Smooth muscle cell (in vitro differentiated cells): ENCODE data around the gene ZDHHC24. TPM values are rescaled to one million over a fixed set of nuclear protein-coding genes. Genes with fewer than 3 reads are reported as not detected.

Experiments used
- DNase-seq: peaks from one replicate; lab custom pipeline; 2025; ENCODE audit not compliant: unreplicated experiment; lab: John Stamatoyannopoulos, UW
- H2AFZ ChIP-seq: fragments of 200-600 bp; sonication (generic); 2 replicates; pipeline ENCODE4 v1.6.0; 2016; ENCODE audit warnings: antibody characterized with exemption, low read depth, mild to moderate bottlenecking
- H3F3A ChIP-seq: fragments of 200-600 bp; sonication (generic); 2 replicates; pipeline ENCODE4 v1.6.0; 2017; ENCODE audit warnings: antibody characterized with exemption, low read depth
- H3K27ac ChIP-seq: fragments of 200-600 bp; sonication (generic); 2 replicates; pipeline ENCODE4 v1.5.1; 2016; ENCODE audit warnings: low read depth, mild to moderate bottlenecking
- H3K27me3 ChIP-seq: fragments of 200-600 bp; sonication (generic); 2 replicates; pipeline ENCODE4 v1.6.1; 2016; ENCODE audit warnings: low read depth, mild to moderate bottlenecking
- H3K36me3 ChIP-seq: fragments of 200-600 bp; sonication (generic); 2 replicates; pipeline ENCODE4 v1.5.1; 2016; ENCODE audit warnings: low read depth
- H3K4me1 ChIP-seq: fragments of 200-600 bp; sonication (generic); 2 replicates; pipeline ENCODE4 v1.5.1; 2016; ENCODE audit warnings: low read depth
- H3K4me2 ChIP-seq: fragments of 200-600 bp; sonication (generic); 2 replicates; pipeline ENCODE4 v1.6.0; 2016; ENCODE audit warnings: mild to moderate bottlenecking
- H3K4me3 ChIP-seq: fragments of 200-600 bp; sonication (generic); 2 replicates; pipeline ENCODE4 v1.5.1; 2016; ENCODE audit warnings: mild to moderate bottlenecking
- H3K79me2 ChIP-seq: fragments of 200-600 bp; sonication (generic); 2 replicates; pipeline ENCODE4 v1.6.0; 2016; ENCODE audit warnings: low read depth, mild to moderate bottlenecking
- H3K9ac ChIP-seq: fragments of 200-600 bp; sonication (generic); 2 replicates; pipeline ENCODE4 v1.6.0; 2016; ENCODE audit warnings: low read depth
- H3K9me3 ChIP-seq: fragments of 200-600 bp; sonication (generic); replicated peaks from 2 replicates; pipeline ENCODE4 v1.5.1; 2016; ENCODE audit warnings: low read depth
- H4K20me1 ChIP-seq: fragments of 200-600 bp; sonication (generic); 2 replicates; pipeline ENCODE4 v1.6.0; 2016; ENCODE audit warnings: low read depth
- WGBS: methylation state at CpG from one replicate; pipeline ENCODE4 v1.1.7; 2016; ENCODE audit warnings: low lambda C conversion rate; 5-methylcytosine and 5-hydroxymethylcytosine counted together
- polyA plus RNA-seq: library from polyadenylated mRNA; unstranded; fragments of >200 nt; fragmentation: Nextera tagmentation; extraction: Ambion mirVana; gene quantifications from 2 replicates; pipeline ENCODE4 v1.2.1, GENCODE V29; 2016
- total RNA-seq: library from RNA; depleted of rRNA; stranded (reverse); fragments of >200 nt; gene quantifications from 2 replicates; pipeline ENCODE4 v1.2.3, GENCODE V29; 2014
- TF ChIP-seq, protein P1 (sequence below): fragments of 200-600 bp; sonication (generic); IDR thresholded peaks from 2 replicates; pipeline ENCODE4 v1.5.1; 2017; ENCODE audit warnings: borderline replicate concordance, mild to moderate bottlenecking, antibody characterized with exemption; ENCODE audit not compliant: insufficient read depth, poor library complexity, severe bottlenecking

Gene ZDHHC24
- total and polyA plus RNA-seq, 2 experiments from 2014 or later = 13.9 to 15.7 TPM

DNA sequence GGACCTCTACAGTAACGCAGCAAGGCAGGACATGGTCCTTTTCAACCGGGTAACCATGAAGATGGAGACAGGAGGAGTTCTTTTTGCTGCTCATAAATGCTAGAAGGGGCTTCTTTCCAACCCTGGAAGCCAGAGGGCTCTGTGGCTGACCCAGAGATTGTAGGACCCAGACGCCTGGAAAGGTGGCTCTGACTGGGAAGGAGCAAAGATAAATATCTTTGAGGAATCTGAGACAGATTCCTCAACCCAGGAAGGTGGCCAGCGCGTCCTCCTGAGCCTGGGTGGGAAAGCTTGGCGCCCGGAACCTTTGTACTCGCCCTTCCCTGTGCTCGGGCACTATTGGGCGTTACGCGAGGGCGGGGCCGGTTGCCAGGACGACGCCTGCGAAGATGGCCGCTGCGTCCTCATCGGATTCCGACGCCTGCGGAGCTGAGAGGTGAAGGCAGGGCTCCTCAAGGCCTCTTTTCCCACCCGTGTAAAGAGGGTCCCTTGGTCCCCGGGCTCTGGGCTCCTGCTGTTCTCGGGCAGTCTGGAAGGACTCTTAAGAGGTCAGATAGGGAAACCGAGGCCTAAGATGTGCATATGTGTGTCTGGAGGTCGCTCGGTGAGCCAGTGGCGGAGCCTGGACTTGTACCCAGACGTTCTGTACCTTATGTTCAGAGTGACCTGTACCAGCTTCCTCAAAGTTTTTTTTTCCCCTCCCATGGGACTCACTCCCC is 35.4 kb downstream of the ZDHHC24 start, which contains the start of gene BBS1:
BBS1 (plus strand) TSS at position 365 of the 719 bp plus-strand sequence; CDS start at position 390, 25 bp downstream.
- Histone ChIP-seq H3K27ac (peak within 1 kb of the TSS; percentile 65), H3K36me3 (no peaks in the 10 kb centered on the region), H3K27me3 (no peaks in the 10 kb centered on the region), H2AFZ (peak within 1 kb of the TSS; percentile 97), H3K79me2 (peaks cover 23% of the 10 kb centered on the region), H3K9me3 (no peaks in the 10 kb centered on the region), H3F3A (no peaks in the 10 kb centered on the region), H3K4me3 (peak within 1 kb of the TSS; percentile 100), H3K9ac (peak within 1 kb of the TSS; percentile 89), H4K20me1 (no peaks in the 10 kb centered on the region), H3K4me1 (peaks cover 8% of the 10 kb centered on the region), H3K4me2 (peak within 1 kb of the TSS; percentile 100)
- peak; percentile 36 for DNase-seq
- WGBS = 3% methylated on average over 31 of the region's 31 CpGs
- TF ChIP-seq, protein P1, sequence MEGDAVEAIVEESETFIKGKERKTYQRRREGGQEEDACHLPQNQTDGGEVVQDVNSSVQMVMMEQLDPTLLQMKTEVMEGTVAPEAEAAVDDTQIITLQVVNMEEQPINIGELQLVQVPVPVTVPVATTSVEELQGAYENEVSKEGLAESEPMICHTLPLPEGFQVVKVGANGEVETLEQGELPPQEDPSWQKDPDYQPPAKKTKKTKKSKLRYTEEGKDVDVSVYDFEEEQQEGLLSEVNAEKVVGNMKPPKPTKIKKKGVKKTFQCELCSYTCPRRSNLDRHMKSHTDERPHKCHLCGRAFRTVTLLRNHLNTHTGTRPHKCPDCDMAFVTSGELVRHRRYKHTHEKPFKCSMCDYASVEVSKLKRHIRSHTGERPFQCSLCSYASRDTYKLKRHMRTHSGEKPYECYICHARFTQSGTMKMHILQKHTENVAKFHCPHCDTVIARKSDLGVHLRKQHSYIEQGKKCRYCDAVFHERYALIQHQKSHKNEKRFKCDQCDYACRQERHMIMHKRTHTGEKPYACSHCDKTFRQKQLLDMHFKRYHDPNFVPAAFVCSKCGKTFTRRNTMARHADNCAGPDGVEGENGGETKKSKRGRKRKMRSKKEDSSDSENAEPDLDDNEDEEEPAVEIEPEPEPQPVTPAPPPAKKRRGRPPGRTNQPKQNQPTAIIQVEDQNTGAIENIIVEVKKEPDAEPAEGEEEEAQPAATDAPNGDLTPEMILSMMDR = no peak

DNA sequence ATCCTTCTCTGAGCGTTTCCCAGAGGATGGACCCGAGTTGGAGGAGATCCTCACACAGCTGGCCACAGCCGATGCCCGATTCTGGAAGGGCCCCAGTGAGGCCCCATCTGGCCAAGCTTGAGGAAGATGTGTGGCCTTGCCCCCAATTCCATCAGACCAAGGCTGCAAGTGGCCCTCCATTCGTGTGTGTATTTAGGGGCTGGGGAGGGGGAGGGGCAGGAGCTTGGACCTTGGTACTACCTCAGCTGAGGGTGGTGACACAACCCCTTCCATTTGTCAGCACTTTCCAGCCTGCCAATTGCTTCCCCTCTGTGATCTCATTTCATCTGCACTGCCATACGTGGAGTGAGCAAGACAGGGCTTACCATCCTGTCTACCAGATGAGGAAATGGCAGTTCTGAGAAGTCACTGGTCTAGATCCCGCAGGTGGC is 36.7 kb downstream of the ZDHHC24 start:
- peaks cover 8% of the 10 kb centered on the region for H3K4me1 ChIP-seq

DNA sequence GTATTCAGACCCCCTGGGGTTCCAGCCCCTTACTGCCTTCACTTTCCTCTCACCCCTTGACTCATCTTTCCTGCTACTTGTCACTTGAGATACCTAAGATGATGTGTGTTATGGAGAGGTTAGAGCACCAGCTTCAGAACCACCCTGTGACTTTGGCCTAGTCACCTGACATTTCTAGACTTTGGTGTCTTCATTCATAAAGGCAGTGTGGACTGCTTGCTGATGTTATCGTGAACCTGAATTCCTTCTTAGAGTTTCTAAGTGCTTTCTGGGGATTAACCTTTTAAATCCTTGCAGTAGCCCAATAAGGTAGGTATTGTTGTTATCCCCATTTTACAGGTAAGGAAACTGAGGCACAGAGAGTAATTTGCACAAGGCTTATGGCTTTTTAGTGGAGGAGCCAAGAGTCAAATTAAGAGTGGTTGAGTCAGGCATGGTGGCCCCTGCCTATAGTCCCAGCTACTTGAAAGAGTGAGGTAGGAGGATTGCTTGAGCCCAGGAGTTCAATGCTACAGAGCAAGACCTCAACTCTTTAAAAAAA is 40.5 kb downstream of the ZDHHC24 start:
- Histone ChIP-seq H3K4me1 (no peaks in the 10 kb centered on the region), H3K4me2 (no peak overlapping the region), H3K27ac (no peak overlapping the region), H3K4me3 (no peak overlapping the region), H3K9ac (no peak overlapping the region), H4K20me1 (no peaks in the 10 kb centered on the region), H3F3A (no peaks in the 10 kb centered on the region), H3K9me3 (no peaks in the 10 kb centered on the region), H2AFZ (no peak overlapping the region), H3K79me2 (no peaks in the 10 kb centered on the region), H3K27me3 (no peaks in the 10 kb centered on the region), H3K36me3 (no peaks in the 10 kb centered on the region)
- no peak for DNase-seq
- WGBS = 97% methylated on average over 1 of the region's 1 CpG
- TF ChIP-seq, protein P1 = no peak

More for the DNA sequence above, 36.7 kb downstream of the ZDHHC24 start:
- Histone ChIP-seq H3K4me2 (no peak overlapping the region), H3K27me3 (no peaks in the 10 kb centered on the region), H3K9me3 (no peaks in the 10 kb centered on the region), H4K20me1 (no peaks in the 10 kb centered on the region), H3K79me2 (peaks cover 23% of the 10 kb centered on the region), H3K27ac (no peak overlapping the region), H3K36me3 (no peaks in the 10 kb centered on the region), H3F3A (no peaks in the 10 kb centered on the region), H3K9ac (no peak overlapping the region), H2AFZ (no peak overlapping the region), H3K4me3 (no peak overlapping the region)
- DNase-seq = no peak
- WGBS = 83% methylated on average over 7 of the region's 7 CpGs
- TF ChIP-seq, protein P1 = no peak
